Gastroesophageal sphincter (tissue), 4 donors: ENCODE measurements around the gene LTBP2. TPM values are rescaled to one million over a fixed set of nuclear protein-coding genes. Genes with fewer than 3 reads are reported as not detected.

ENCODE experiments used
- ATAC-seq: fragments of 150-250 bp; one replicate; pipeline ENCODE4 v1.9.1; 2016; ENCODE audit warnings: mild to moderate bottlenecking, moderate library complexity
- H3K27ac ChIP-seq, 4 donors: fragments of 200-600 bp; sonication (generic) in 3 of 4; 1 replicate in 3 of 4; 2 replicates in 1 of 4; pipeline ENCODE4 v1.5.1; 2016 to 2019
- H3K27me3 ChIP-seq: fragments of 200-600 bp; sonication (generic); one replicate; pipeline ENCODE4 v1.5.1; 2019
- H3K36me3 ChIP-seq, 2 donors: fragments of 200-600 bp; sonication (generic); one replicate each; pipeline ENCODE4 v1.5.1; 2019; ENCODE audit warnings: control low read depth in 1 of 2
- H3K4me1 ChIP-seq, 3 donors: fragments of 200-600 bp; sonication (generic); 1 replicate in 2 of 3; 2 replicates in 1 of 3; pipeline ENCODE4 v1.5.1; 2016 to 2019; ENCODE audit warnings: control low read depth in 2 of 3
- H3K4me3 ChIP-seq, 2 donors: fragments of 200-600 bp; sonication (generic); one replicate each; pipeline ENCODE4 v1.5.1; 2019; ENCODE audit warnings: mild to moderate bottlenecking in 1 of 2, moderate library complexity in 1 of 2
- H3K9me3 ChIP-seq, 3 donors: fragments of 200-600 bp; sonication (generic); one replicate each; pipeline ENCODE4 v1.5.1; 2017 to 2019; ENCODE audit warnings: control low read depth in 2 of 3
- EP300 ChIP-seq: sonication (generic); formaldehyde crosslinking; IDR thresholded peaks from one replicate; pipeline ENCODE4 v1.6.1; 2017; ENCODE audit warnings: antibody characterized with exemption, mild to moderate bottlenecking
- POLR2A ChIP-seq, 2 donors: fragments of 450-650 bp; IDR thresholded peaks; one replicate each; pipeline ENCODE4 v1.6.1; 2017; ENCODE audit warnings: antibody characterized with exemption in 2 of 2, mild to moderate bottlenecking in 2 of 2, moderate library complexity in 1 of 2
- POLR2AphosphoS5 ChIP-seq: sonication (generic); formaldehyde crosslinking; IDR thresholded peaks from one replicate; pipeline ENCODE4 v1.6.1; 2017; ENCODE audit warnings: antibody characterized with exemption
- WGBS, 2 donors: methylation state at CpG; one replicate each; pipeline ENCODE4 v1.1.5; 2018; ENCODE audit warnings: low coverage in 1 of 2; 5-methylcytosine and 5-hydroxymethylcytosine counted together
- total RNA-seq, 4 donors: library from RNA; depleted of rRNA; stranded (reverse); fragments of >200 nt; gene quantifications; one replicate each; pipeline ENCODE4 v1.1.0, GENCODE V29; 2016
- TF ChIP-seq, protein P1 (sequence below), 4 experiments: fragments of 200-600 bp in 2 of 4; fragments of 450-650 bp in 2 of 4; sonication (generic) in 1 of 4; IDR thresholded peaks; one replicate each; pipeline ENCODE4 v1.5.1; 2017 to 2019; ENCODE audit warnings: antibody characterized with exemption in 4 of 4, mild to moderate bottlenecking in 2 of 4, moderate library complexity in 2 of 4

LTBP2 gene
- total RNA-seq, 4 donors from 2014 or later = 45.9 to 158 (median 88.4) TPM

DNA sequence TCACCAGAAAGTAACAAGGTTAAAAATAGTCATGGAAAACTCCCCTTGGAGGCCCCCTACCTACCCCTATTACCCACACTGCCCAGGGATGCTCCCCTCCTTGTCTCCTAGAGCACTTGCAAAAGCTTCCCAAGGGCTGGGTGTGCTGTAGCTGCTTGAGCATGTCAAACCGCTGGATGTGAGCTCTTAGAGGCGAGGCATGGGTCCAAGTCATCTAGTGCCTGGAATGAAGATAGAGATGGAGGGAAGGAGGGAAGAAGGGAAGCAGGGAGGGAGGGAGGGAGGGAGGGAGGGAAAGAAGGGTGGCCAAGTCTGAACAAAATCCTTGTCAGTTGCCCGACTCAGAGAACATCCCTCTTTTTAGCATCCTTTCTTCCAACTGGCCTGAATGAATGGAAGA is 43.1 kb downstream of the LTBP2 start:
- 11 to 29% methylated on average over 2 to 3 of the region's 3 CpGs for WGBS, 2 donors
- H3K27ac ChIP-seq = peak overlapping the region in 3 of 4 donors; percentile 27 to 91 (median 84)
- H3K9me3 ChIP-seq = no peaks in the 10 kb centered on the region
- ATAC-seq = no peak
- no peaks in the 10 kb centered on the region for H3K36me3 ChIP-seq
- no peak overlapping the region for H3K4me3 ChIP-seq
- no peak for TF ChIP-seq EP300
- no peak for TF ChIP-seq POLR2A (IDR thresholded peaks at IDR 0.05)
- no peaks in the 10 kb centered on the region for H3K27me3 ChIP-seq
- H3K4me1 ChIP-seq = peaks cover 6 to 82% (median 65%) of the 10 kb centered on the region in 3 donors

DNA sequence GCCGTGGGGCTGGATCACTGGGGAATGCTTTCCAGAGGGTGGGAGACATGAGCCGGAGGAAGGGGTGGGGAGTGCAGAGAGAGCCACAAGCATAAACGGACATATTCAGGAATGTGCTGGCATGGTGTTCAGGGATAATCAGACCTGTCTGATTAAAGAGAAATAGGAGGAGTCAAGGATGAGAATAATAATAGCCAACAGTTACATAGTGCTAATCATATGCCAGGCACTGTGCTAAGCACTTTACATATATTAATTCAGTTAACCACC is 43.7 kb downstream of the LTBP2 start:
- WGBS, 2 donors = 7 to 33% methylated on average over 2 to 3 of the region's 3 CpGs
- TF ChIP-seq, protein P1, sequence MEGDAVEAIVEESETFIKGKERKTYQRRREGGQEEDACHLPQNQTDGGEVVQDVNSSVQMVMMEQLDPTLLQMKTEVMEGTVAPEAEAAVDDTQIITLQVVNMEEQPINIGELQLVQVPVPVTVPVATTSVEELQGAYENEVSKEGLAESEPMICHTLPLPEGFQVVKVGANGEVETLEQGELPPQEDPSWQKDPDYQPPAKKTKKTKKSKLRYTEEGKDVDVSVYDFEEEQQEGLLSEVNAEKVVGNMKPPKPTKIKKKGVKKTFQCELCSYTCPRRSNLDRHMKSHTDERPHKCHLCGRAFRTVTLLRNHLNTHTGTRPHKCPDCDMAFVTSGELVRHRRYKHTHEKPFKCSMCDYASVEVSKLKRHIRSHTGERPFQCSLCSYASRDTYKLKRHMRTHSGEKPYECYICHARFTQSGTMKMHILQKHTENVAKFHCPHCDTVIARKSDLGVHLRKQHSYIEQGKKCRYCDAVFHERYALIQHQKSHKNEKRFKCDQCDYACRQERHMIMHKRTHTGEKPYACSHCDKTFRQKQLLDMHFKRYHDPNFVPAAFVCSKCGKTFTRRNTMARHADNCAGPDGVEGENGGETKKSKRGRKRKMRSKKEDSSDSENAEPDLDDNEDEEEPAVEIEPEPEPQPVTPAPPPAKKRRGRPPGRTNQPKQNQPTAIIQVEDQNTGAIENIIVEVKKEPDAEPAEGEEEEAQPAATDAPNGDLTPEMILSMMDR (IDR thresholded peaks at IDR 0.05) = no peak
- no peak for TF ChIP-seq POLR2A (IDR thresholded peaks at IDR 0.05)
- no peak for TF ChIP-seq POLR2AphosphoS5
- no peak for TF ChIP-seq EP300
- Histone ChIP-seq H3K9me3 (no peaks in the 10 kb centered on the region), H3K4me1 (peaks cover 6 to 80% (median 61%) of the 10 kb centered on the region in 3 donors), H3K27me3 (no peaks in the 10 kb centered on the region), H3K4me3 (no peak overlapping the region), H3K36me3 (no peaks in the 10 kb centered on the region), H3K27ac (peak overlapping the region in 1 of 4 donors; percentile 84)
- no peak for ATAC-seq

DNA sequence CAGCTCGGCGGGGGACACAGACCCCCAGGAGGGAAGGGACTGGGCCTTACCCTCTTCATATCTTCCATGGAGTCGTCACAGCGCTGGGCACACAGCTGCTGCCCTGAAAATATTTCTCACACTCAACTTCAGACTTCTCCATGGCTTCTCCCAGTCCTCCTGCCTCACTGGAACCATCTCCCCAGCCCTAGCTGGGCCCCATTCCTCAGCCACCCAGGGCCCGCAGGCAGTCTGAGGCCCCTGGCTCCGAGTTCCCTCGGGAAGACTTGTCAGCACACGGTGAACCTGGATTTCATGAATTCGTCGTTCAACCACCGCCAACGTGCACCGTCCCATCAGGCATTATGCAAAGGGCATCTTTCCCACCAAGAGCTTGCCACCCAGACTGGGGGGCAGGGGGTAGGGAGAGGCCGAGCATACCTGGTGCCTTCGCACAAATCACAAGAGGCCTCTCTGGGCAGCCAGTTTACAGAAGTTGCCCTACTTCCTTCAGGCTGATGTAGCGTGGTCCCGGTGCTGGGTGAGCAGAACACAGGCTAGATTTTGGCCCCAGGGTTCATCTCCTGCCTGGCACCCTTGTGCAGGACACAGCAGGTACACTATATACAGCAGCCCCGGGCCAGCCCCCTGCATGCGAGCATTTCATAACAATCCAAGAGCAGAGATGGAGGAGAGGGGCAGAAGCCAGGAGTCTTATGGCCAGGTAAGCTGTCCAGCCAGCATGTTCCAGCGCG is 44.2 kb downstream of the LTBP2 start:
- ATAC-seq = no peak
- Histone ChIP-seq H3K4me3 (no peak overlapping the region), H3K27ac (peak overlapping the region in 3 of 4 donors; percentile 47 to 84 (median 57)), H3K27me3 (no peaks in the 10 kb centered on the region), H3K4me1 (peaks cover 3 to 80% (median 55%) of the 10 kb centered on the region in 3 donors), H3K36me3 (no peaks in the 10 kb centered on the region), H3K9me3 (no peaks in the 10 kb centered on the region)
- no peak for TF ChIP-seq POLR2AphosphoS5
- TF ChIP-seq POLR2A (IDR thresholded peaks at IDR 0.05) = no peak
- no peak for TF ChIP-seq EP300
- 44% methylated on average over 2 of the region's 21 CpGs; no CpG with 5 or more reads in 1 of the 2 donors for WGBS, 2 donors

DNA sequence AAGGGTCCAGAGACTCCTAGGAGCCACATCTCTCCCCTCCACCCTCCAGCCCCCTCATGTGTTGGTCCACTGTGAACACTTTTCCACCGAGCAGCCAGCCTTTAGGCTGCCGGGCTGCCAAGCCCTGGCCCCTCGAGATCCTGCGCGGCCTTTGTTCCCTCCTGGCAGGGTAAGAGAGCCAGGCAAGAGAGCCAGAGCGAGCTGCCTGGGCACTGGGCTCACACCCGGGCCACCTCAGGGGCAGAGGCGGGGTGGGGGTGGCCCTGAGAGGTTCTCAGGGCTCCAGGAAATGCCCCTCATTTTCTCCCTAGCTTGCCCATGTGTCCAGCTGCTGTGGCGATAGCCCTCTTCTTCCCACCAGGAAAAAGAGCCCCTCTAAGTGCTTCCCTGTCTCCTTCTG is 44.8 kb downstream of the LTBP2 start:
- no peak overlapping the region for H3K4me3 ChIP-seq
- peaks cover 3 to 81% (median 51%) of the 10 kb centered on the region in 3 donors for H3K4me1 ChIP-seq
- no peak for ATAC-seq

DNA sequence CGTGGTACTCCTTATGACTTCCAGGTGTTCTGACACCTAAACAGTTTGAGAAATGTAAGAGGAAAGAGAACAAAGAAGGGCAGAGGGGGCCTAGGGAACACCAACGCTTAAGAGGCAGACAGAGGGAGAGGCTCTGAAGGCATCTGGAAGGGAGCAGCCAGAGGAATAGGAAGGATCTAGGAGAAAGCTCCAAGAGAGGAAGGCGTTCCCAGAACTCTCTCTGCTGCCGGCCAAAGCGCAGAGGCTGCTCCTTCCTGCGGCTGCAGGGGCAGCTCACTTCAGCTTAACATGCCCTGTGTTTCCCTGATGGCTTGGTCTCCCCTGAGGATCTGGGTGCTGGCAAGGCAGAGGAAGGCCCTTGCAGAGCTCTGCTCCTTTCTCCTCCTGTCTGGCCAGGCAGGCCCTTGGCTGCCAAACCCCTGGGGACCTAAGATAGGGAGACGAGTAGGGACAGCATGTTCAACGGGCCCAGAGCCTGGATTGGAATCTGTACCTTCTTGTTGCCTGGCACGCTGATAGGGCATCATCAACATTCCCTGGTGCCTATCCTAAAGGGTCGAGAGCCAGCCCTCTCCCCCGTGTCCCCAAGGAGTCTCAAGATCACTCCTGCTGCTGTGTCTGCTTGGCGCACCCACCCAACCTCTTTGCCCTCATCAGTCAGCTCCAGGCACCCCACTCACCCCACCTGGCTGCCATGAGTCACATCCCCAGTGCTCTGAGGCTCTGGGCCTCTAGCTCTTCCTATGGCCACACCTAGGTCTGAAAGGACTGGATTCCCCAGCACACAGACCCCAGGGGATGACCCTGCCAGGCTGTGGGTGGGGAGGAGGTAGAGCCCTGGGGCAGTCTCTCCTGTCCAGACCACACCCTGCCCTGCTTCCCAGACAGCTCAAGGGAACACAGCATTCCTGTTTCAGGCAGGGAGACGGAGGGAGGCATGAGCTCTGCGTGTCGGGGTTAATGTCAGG is 45.6 kb downstream of the LTBP2 start:
- no peaks in the 10 kb centered on the region for H3K27me3 ChIP-seq
- H3K36me3 ChIP-seq = no peaks in the 10 kb centered on the region
- H3K9me3 ChIP-seq = no peaks in the 10 kb centered on the region
- peak overlapping the region in 3 of 4 donors; percentile 47 to 84 (median 57) for H3K27ac ChIP-seq
- H3K4me3 ChIP-seq = no peak overlapping the region
- H3K4me1 ChIP-seq = peaks cover 3 to 75% (median 46%) of the 10 kb centered on the region in 3 donors
- TF ChIP-seq EP300 (no peak), POLR2A (IDR thresholded peaks at IDR 0.05) (no peak), POLR2AphosphoS5 (no peak)
- TF ChIP-seq, protein P1 (IDR thresholded peaks at IDR 0.05) = no peak
- ATAC-seq = no peak
- WGBS, 2 donors = 28 to 50% methylated on average over 9 to 12 of the region's 15 CpGs

More for the DNA sequence above, 44.8 kb downstream of the LTBP2 start:
- TF ChIP-seq POLR2AphosphoS5 (no peak), EP300 (no peak), POLR2A (IDR thresholded peaks at IDR 0.05) (no peak)
- TF ChIP-seq, protein P1 (IDR thresholded peaks at IDR 0.05) = no peak
- Histone ChIP-seq H3K27me3 (no peaks in the 10 kb centered on the region), H3K36me3 (no peaks in the 10 kb centered on the region), H3K27ac (peak overlapping the region in 3 of 4 donors; percentile 47 to 84 (median 57)), H3K9me3 (no peaks in the 10 kb centered on the region)
- no CpG with 5 or more reads among the region's 9 CpGs for WGBS, 2 donors
